Thyroid gland (tissue), 4 donors: ENCODE results near the gene GPATCH11.

ENCODE experiments used
- CTCF ChIP-seq, 6 experiments: fragments of 200-600 bp in 3 of 6; fragments of 450-650 bp in 3 of 6; sonication (generic) in 3 of 6; IDR thresholded peaks; one replicate each; pipeline ENCODE4 v1.5.1; 2016 to 2019; ENCODE audit warnings: antibody characterized with exemption in 6 of 6, mild to moderate bottlenecking in 2 of 6, inconsistent platforms in 1 of 6, moderate library complexity in 1 of 6
- POLR2A ChIP-seq, 2 donors: fragments of 450-650 bp; IDR thresholded peaks; one replicate each; pipeline ENCODE4 v1.6.1; 2017; ENCODE audit warnings: antibody characterized with exemption in 2 of 2, mild to moderate bottlenecking in 2 of 2, moderate library complexity in 1 of 2

GRCh38 chr2:37148325-37148724, 64.0 kb downstream of the GPATCH11 start:
- TF ChIP-seq CTCF (IDR thresholded peaks at IDR 0.05): no peak
- no peak for TF ChIP-seq POLR2A (IDR thresholded peaks at IDR 0.05)
